Glutamatergic neuron (in vitro differentiated cells): ENCODE results near the gene LAMB1. TPM values are rescaled to one million over a fixed set of nuclear protein-coding genes. Genes with fewer than 3 reads are reported as not detected.

Experiments used
- DNase-seq: peaks from one replicate; pipeline ENCODE4 v3.0.0; 2022
- H3K27ac Mint-ChIP-seq: one replicate; pipeline ENCODE4 v1.8.0; 2020; ENCODE audit warnings: mild to moderate bottlenecking, mixed read lengths, inconsistent platforms; ENCODE audit not compliant: unreplicated experiment
- H3K27me3 Mint-ChIP-seq: one replicate; pipeline ENCODE4 v1.8.0; 2020; ENCODE audit warnings: mild to moderate bottlenecking, moderate library complexity, mixed read lengths, inconsistent platforms; ENCODE audit not compliant: unreplicated experiment
- H3K36me3 Mint-ChIP-seq: one replicate; pipeline ENCODE4 v1.8.0; 2020; ENCODE audit warnings: mild to moderate bottlenecking, mixed read lengths, inconsistent platforms; ENCODE audit not compliant: unreplicated experiment
- H3K4me1 Mint-ChIP-seq: one replicate; pipeline ENCODE4 v1.8.0; 2020; ENCODE audit warnings: mild to moderate bottlenecking, low read depth, mixed read lengths, inconsistent platforms; ENCODE audit not compliant: unreplicated experiment
- H3K4me3 Mint-ChIP-seq: one replicate; pipeline ENCODE4 v1.8.0; 2020; ENCODE audit warnings: mild to moderate bottlenecking, mixed read lengths, inconsistent platforms; ENCODE audit not compliant: unreplicated experiment
- H3K9me3 Mint-ChIP-seq: one replicate; pipeline ENCODE4 v1.8.0; 2020; ENCODE audit warnings: mild to moderate bottlenecking, moderate library complexity, mixed read lengths, inconsistent platforms; ENCODE audit not compliant: unreplicated experiment
- long read RNA-seq: library from polyadenylated mRNA; unstranded; transcript quantifications from one replicate; pipeline ENCODE4 v2.0.0, GENCODE V29; 2020; ENCODE audit not compliant: unreplicated experiment
- total RNA-seq: library from RNA; stranded (reverse); fragmentation: NEBNext Ultra II Directional; extraction: Animal tissue kit (Norgen Biotek cat#: 25700); gene quantifications from one replicate; pipeline ENCODE4 v1.2.1, GENCODE V29; 2021; ENCODE audit not compliant: unreplicated experiment
- TF ChIP-seq, protein P1 (sequence below): fragments of 200-600 bp; sonication (generic); IDR thresholded peaks from one replicate; pipeline ENCODE4 v1.5.0; 2021; ENCODE audit not compliant: partially characterized antibody, unreplicated experiment

The LAMB1 gene
- total RNA-seq, result 326 TPM
- long read RNA-seq, full-length matches to known transcripts, result 2 of 7 reads
- long read RNA-seq, partial matches to known transcripts, result 1 of 7 reads
- long read RNA-seq, other reads (novel, unspliced or antisense), result 4 of 7 reads

DNA sequence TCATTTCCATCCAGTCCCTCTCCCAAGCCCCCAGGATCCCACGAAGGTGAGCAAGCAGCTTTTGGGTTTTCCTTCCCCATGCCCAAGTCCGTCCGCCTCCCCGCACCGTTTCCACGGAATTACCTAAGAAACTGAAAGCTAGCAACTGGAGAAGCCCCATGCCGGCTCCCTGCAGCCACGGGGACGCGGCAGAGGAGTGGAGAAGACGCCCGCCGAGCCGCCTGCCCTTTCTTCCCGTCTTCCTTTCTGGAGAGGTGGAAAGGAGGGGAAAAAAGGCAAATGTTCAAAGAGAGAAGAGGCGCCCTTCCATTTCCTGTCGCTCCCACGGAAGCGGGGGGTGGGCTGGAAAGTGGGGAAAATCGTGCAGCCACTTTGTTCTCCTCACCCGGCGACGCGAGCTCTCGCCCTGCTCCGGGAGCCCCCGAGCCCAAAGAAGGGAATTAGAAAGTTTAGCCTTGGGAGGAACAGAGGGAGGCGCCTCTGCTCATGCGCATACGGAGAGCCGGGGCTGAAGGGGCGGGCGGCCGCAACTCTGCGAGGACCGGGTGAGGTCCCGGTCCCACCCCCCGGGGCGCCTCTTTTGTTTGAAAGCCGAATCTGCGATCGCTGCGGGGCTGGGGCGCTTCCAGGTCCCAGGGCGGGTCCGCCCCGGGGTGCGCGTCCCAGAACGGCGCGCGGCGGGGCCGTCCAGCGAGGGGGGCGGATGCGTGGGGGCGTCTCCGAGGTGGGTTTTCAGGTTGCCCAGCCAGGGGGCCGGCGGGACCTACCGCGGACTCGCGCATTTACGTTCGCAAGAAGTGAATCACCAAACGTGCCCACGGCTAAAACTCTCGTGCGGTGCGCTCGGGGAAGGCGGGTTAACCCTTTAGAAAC is at the start of gene LAMB1:
Gene LAMB1, minus strand, starts transcription at position 436 of the 873 bp plus-strand sequence. Its CDS starts 276 bp downstream, at position 160.
- Mint-ChIP-seq H3K9me3 (peaks cover 15% of the 10 kb centered on the region), H3K4me1 (peaks cover 27% of the 10 kb centered on the region), H3K4me3 (peak within 1 kb of the TSS; percentile 94), H3K36me3 (peaks cover 4% of the 10 kb centered on the region), H3K27ac (peak within 1 kb of the TSS; percentile 96), H3K27me3 (peaks cover 27% of the 10 kb centered on the region)
- peak; percentile 88 for DNase-seq
- TF ChIP-seq, protein P1, sequence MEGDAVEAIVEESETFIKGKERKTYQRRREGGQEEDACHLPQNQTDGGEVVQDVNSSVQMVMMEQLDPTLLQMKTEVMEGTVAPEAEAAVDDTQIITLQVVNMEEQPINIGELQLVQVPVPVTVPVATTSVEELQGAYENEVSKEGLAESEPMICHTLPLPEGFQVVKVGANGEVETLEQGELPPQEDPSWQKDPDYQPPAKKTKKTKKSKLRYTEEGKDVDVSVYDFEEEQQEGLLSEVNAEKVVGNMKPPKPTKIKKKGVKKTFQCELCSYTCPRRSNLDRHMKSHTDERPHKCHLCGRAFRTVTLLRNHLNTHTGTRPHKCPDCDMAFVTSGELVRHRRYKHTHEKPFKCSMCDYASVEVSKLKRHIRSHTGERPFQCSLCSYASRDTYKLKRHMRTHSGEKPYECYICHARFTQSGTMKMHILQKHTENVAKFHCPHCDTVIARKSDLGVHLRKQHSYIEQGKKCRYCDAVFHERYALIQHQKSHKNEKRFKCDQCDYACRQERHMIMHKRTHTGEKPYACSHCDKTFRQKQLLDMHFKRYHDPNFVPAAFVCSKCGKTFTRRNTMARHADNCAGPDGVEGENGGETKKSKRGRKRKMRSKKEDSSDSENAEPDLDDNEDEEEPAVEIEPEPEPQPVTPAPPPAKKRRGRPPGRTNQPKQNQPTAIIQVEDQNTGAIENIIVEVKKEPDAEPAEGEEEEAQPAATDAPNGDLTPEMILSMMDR, result no peak

DNA sequence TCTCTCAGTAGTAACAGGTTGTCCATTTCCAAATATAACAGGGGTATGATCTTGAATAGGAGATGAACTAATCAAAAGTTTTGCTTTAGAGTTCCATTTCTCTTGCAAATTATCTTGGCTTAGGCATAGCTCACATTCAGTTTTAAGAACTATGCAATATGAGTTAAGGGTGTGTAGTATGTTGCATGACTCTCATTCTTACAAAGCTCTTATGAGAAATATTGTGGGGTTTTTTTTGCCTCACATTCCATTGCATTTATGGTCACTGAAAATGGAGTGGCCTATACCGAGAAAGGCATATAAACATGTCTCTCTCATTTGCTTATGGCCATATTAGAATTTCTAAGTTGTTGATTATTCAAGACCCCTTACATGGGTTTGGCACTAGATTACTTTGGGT is 48.5 kb upstream of the LAMB1 start:
- Mint-ChIP-seq H3K27ac (no peak overlapping the region), H3K4me3 (no peak overlapping the region), H3K36me3 (no peaks in the 10 kb centered on the region), H3K4me1 (peaks cover 15% of the 10 kb centered on the region), H3K9me3 (no peaks in the 10 kb centered on the region), H3K27me3 (peaks cover 1% of the 10 kb centered on the region)
- DNase-seq, result no peak
- TF ChIP-seq, protein P1, result no peak

DNA sequence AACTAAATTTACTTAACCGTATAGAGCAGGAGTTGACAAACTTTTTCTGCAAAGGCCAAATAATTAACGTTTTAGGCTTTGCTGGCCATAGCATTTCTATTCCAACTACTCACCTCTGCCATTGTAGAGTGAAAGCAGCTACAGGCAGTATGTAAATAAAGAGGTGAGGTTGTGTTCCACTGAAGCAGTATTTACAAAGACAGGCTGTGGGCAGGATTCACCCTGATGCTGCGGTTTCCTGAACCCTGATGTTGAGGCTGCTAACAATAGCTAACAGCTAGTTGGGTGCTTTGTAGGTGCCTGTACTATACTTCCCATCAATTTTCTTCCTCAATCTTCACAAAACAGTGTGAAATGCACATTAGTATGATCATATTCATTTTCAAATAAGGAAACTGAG is 47.0 kb upstream of the LAMB1 start:
- no peaks in the 10 kb centered on the region for H3K9me3 Mint-ChIP-seq
- H3K4me3 Mint-ChIP-seq, result no peak overlapping the region
- no peak overlapping the region for H3K27ac Mint-ChIP-seq
- DNase-seq, result no peak
- no peaks in the 10 kb centered on the region for H3K27me3 Mint-ChIP-seq
- peaks cover 5% of the 10 kb centered on the region for H3K4me1 Mint-ChIP-seq
- no peaks in the 10 kb centered on the region for H3K36me3 Mint-ChIP-seq
- TF ChIP-seq, protein P1, result no peak

- Mint-ChIP-seq H3K27ac (no peak overlapping the region), H3K9me3 (no peaks in the 10 kb centered on the region), H3K4me3 (no peak overlapping the region), H3K27me3 (no peaks in the 10 kb centered on the region), H3K4me1 (peaks cover 3% of the 10 kb centered on the region), H3K36me3 (no peaks in the 10 kb centered on the region)
- TF ChIP-seq, protein P1, result no peak
- no peak for DNase-seq
Observed at GRCh38 chr7:108048422-108048821, 45.5 kb upstream of the LAMB1 start.

GRCh38 chr7:108046952-108047506 is 44.1 kb upstream of the LAMB1 start:
- no peaks in the 10 kb centered on the region for H3K27me3 Mint-ChIP-seq
- H3K36me3 Mint-ChIP-seq, result no peaks in the 10 kb centered on the region
- no peaks in the 10 kb centered on the region for H3K9me3 Mint-ChIP-seq
- no peak overlapping the region for H3K27ac Mint-ChIP-seq
- H3K4me1 Mint-ChIP-seq, result peaks cover 3% of the 10 kb centered on the region
- DNase-seq, result no peak
- TF ChIP-seq, protein P1, result no peak
- no peak overlapping the region for H3K4me3 Mint-ChIP-seq
